HG03354 (cell line): ENCODE measurements around the gene STRBP.
"Not testable (repeated sequence)": the region's sequence is repeated elsewhere in the genome, so short reads cannot be mapped to it uniquely, and the experiment has no call there.

Experiments
- ATAC-seq: cut with Tn5 transposase; IDR thresholded peaks from one replicate; pipeline ENCODE4 v1.9.1; 2021; ENCODE audit warnings: mild to moderate bottlenecking; ENCODE audit not compliant: unreplicated experiment, poor library complexity, severe bottlenecking

Gene STRBP

DNA sequence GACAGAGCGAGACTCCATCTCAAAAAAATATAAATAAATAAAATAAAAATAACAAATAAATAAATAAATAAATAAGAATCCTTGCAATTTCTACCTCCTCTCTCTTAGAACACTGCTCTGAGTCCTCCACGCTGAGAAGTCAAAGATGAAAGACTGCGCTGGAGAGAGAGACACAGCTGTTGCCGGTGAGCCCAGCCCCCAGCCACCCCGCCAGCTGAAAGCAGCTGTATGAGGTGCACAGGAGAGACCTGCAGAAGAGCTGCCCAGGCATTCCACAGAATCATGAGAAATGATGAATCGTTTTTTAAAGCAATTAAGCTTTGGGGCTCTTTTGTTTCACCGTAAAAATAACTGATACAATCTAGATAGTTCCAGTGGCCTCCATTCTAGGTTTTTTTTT is 16.3 kb upstream of the STRBP start:
- ATAC-seq = no peak

DNA sequence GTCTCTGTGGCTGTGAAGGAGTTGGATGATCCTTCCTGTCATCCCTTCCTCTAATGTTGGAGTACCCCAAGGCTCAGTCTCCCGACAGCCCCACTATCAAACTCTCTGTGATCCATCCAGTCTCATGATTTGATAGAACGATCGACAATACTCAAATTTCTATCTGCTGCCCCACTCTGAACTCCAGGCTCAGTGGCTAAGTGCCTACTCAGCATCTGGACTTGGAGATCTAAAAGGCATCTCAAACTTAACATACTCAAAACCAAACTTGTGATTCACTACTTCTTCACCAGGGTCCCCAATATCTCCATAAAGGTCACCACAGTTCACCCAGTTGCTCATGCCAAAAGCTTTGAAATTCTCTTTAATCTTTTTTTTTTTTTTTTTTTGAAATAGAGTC is 15.1 kb upstream of the STRBP start:
- ATAC-seq = no peak

DNA sequence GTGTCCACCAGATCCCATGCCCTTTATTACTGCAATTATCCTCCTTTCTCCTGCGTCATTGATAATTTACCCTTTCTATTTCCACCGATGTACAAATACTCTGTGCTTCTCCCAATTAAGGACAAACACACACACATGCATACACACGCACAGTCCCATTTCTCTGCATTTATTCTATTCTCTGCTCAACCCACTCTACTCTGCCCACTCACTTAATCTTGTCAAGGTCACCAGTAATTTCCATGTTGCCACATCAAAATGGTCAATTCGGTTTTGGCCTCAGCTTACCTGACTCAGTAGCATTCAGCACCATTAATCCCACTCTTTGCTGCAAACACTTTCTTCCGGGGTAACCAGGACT is 14.6 kb upstream of the STRBP start:
- no peak for ATAC-seq

DNA sequence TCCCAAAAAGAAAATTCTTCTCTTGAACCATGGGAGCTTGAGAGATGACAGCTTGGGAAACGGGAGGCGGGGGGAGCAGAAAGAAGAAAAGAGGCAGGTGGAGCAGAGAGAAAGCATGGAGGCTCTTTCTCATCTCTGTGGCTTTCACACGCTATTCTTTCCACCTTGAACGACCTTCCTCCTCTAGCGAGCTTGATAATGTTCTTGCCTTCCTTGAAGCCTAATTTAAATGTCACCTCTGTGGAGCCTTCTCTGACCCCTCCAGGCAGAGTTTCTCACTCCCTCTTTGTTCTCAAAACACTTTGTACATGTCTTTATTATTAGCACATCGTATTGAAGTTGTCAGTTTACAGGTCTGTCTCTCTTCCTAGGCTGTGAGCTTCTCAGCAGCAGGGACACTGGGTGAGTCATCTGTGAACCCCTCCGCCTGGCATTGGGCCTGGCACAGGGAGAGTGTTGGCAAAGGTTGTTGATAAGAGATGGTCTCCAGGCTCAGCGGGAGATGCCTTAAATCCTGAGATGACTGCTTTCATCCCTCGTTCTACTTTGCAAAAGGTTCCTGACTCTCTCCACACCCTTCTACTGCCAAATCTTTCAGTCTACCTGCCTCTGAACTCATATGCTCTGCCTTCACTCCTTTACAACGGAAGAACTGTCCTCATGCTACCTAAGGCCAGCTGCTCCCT is 14.1 kb upstream of the STRBP start:
- ATAC-seq = no peak

DNA sequence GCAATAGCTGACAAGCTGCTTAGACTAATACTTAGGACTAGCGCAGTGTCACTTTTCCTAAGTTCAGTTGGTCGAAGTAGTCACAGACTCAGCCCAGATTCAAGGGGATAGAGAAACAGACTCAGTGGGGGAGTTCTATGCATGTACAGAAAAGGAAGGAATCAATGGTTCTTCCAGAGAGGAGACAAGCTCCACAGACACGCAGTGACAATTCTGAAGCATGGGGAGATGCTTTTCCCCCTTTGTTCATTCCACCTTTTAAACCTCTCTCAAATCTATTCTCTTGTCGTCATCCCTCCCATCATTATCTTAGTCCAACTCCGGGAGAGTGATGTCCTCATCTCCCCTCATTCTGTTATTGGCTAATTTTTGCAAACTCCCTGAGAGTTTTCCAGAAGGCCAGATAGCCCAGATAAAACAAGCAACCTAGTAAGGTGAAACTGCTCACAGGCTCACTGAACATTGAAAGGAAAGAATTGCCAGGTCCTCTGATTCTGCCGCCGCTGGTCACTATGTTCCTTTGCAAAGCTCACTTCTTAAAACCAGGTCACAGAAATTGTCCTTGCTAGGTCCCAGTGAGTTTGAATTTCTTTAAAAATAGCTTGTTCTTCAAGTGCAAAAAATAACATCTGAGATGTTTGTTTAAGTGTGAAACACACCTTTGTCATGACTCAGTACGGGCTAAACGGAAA is 13.4 kb upstream of the STRBP start:
- no peak for ATAC-seq

DNA sequence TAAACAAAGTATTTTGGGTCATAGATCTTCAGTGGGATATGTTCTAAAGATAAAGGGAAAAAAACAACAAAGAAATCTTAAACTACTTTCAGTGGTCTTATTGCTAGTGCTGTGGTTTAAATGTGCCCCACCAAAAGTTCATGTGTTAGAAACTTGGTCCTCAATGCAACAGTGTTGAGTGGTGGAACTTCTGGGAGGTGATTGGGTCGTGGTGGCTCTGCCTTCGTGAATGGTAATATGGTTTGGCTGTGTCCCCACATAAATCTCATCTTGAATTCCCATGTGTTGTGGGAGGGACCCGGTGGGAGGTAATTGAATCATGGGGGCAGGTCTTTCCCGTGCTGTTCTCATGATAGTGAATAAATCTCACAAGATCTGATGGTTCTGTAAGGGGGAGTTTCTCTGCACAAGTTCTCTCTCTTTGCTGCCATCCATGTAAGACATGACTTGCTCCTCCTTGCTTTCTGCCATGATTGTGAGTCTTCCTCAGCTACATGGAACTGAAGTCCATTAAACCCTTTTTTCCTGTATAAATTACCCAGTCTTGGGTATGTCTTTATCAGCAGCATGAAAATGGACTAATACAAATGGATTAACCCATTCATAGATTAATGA is 10.6 kb upstream of the STRBP start:
- ATAC-seq = not testable (repeated sequence)

DNA sequence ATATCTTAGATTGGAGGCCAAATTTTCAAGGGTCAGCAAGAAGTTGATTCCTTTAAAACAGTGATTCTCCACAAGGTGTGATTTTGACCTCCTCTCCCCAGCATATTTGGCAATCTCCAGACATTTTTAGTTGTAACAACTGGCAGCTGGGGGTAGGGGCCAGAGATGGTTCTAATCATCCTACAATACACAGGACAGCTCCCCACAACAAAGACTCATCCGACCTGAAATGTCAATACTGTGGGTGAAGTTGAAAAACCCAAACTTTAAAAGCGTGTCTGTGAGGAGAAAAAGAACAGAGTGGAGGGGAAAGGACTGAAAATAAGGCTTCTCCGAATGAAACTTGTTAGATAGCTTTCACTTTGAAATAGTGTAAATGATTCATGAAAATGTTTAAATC is 10.0 kb upstream of the STRBP start:
- no peak for ATAC-seq

DNA sequence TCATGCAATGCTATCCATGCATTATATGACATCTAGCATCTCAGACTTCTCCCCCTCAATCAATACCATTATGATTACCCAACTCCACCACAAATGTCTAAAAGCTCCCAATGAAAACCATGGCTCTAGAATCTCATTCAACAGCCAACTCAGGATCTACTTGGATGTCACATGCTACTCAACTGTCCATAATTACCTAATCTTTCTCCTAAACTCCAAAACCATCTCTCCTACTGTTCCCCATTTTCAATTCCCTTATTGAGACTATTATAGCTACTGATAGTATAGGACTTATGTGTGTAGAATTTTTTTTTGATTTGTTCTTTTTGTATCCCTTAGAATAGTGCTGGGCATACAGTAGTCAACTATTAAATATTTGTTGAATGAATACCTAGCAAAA is 8.2 kb upstream of the STRBP start:
- no peak for ATAC-seq

DNA sequence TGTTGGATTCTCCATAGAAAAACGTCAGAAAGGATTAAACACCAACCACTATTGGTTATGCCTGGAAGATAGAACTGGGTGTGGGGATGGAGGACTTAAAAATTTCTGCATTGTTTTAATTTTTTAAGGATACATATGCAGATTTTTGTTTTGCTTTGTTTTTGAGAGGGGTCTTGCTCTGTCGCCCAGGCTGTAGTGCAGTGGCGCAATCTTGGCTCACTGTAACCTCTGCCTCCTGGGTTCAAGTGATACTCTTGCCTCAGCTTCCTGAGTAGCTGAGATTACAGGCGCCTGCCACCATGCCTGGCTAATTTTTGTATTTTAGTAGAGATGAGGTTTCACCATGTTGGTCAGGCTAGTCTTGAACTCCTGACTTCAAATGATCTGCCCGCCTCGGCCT is 2.7 kb upstream of the STRBP start:
- ATAC-seq = not testable (repeated sequence)

DNA sequence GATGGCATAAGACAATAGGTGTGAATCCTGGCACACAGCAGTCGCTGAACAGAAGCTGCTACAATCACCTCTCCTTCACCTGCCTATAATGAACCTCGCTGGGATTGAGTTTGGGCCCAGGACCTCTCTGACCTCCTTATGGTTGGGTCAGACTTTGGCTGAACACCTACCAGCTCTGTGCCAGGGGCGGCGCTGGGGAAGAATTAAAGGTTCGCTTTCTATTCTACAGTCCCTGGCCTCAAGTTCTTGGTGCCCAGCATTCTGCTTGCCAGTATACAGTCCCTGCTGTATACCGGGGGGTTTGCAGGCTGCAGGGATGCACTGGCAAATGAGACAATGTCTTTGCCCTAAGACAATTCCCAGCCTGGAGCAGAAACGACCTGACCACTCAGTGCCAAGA is 895 bp upstream of the STRBP start:
- ATAC-seq = no peak

DNA sequence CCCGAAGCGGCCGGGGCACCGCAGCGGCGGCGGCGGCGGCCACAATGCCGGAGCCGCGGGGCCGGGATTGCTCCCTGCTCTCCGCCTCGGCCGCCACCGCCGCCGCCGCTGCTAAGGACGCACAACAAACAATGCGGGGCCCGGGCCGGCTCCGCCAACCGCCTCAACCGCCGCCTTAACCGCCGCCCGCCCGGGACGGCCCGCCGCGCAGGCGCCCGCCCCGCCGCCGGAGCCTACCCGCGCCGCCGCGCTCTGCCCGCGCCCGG is 254 bp downstream of the STRBP start:
- ATAC-seq = peak; percentile 25

DNA sequence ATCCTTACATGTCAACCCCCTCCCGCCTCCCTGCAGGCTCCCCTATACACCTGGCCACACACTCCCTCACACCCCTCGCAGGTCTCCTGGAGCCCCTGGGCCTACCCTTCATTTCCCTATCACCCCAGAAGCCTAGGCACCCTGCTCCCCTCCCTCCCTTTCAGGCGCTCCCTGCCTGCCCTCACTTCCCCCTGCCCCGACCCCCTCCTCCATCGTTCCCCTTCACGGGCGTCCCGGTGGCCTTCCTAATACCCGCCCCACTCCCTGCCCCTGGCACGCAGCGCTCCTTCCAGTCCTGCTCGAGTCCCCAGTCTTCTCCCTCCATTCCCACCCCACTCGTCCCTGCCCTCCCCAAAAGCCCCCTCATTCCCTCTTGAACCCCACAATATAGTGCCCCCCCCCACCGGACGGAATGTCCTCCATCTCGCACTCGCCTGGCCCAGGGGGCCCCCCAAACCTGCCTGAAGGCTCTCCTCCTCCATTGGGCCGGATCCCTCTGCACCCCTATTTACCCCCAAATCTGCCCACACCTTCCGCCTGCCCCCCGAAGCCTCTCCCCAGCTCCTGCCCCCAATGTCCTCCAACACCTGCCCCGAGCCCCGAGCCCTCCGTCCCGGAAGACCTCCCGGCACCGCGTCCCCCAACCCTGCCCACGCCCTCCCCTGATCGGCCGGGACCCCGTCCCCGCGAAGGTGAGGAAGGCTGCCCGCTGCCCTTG is 746 bp downstream of the STRBP start:
- ATAC-seq = no peak

DNA sequence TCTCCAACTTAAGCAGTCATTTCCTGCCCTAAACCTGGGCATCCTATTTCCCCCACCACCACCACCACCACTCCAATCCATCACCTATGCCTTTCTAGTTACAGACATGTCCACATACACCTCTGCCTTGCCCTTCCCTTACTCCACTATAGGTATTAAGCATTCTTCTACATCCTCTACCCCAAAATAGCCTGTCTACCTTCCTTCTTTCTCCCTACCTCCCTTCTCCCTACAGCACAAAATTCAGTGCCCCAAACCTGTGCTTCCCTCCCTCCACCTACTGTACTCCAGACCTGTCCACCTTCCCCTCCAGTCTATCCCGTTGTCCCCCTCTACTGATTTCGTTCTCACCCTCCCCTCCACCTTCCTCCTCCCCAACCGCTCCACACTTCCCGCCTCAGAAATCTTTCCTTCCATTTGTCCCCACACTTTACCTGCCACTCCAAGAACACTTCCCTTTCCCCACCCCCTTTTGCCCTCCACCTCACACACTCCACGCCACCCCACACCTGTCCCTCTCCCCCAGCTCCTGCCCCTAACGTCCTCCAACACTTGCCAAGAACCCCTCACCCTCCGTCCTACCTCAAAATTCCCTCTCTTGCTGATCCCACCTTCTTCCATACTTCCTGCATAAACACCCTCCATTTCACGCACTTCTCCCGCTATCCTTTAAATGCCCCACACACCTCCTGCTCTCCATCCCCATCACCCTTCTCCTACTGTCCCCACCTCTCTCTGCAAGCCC is 1.6 kb downstream of the STRBP start:
- no peak for ATAC-seq

DNA sequence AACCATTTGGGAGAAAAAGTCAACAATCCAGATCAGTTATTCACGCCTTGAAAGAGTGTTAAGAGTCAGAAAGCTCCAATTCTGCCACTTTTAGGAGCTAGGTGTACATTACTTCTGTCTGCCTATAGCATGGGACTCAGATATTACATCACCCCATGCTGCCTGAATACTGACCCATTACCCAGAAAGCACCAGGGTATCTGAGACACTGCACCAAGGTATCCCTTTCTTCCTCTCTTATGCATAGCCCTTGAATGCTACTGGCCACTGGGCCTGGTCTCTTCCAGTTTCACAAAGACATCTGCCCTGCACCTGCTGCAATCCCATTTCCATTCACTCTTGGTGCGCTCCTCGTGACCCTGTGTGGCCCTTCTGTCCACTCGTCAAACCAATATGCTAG is 2.6 kb downstream of the STRBP start:
- no peak for ATAC-seq

DNA sequence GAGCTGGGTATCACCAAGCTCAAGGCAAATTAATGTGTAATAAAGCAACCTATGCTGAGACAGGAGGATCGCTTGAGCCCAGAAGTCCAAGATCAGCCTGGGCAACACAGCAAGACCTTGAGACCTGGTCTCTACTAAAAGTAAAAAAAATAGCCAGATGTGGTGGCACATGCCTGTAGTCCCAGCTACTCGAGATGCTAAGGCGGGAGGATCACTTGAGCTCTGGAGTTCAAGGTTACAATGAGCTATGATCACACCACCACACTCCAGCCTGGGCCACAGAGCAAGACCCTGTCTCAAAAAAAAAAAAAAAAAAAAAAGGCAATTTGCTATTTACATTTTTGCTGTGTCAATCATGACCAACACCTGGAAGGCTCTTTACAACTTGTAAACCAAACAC is 5.2 kb downstream of the STRBP start:
- ATAC-seq = no peak

DNA sequence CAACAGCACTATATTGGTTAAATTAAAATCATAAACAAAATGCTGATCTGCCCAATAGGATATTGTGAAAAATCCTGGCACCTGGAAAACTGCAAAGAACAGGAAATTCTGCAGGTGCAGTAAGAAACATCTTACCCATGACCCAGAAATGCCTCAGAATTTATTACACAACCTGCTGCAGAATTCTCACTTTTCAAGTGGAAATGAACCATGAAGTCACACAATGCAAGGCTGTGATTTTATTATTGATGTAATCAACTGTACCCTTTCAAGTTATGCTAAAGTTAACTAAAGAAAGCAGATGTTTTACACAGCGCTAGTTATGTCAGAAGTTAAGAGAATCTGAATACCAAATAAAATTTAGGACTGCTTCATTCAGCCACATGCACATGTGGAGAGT is 6.0 kb downstream of the STRBP start:
- ATAC-seq = no peak

DNA sequence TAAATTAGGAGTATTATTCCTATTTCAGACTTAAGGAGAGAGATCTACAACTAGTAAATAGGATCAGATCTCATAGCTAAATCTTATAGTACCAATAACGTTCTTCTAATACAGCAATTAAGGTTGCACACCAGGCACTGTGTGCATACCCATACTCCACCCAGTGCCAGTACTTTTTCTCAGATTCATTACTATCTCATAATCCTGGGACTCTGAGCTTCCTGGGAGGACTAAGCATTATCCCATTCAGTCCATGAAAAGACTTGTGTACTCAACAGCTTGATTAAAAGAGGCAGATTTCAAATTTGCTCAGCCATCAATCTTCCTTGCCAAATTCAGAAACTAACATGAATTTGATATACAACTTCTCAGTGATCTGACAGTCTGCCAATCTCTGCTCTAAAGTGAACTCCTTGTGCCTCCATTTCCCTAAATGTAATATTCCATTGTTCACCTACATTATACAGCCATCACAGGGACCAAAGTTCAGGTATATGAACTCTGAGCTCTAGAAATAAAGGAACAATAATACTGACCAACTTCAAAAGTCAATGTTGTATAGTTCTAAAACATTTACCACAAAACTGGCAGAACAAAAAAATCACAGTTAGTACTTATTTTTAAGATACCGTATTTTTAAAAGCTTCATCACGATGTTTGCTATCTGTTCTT is 7.2 kb downstream of the STRBP start:
- ATAC-seq = no peak

DNA sequence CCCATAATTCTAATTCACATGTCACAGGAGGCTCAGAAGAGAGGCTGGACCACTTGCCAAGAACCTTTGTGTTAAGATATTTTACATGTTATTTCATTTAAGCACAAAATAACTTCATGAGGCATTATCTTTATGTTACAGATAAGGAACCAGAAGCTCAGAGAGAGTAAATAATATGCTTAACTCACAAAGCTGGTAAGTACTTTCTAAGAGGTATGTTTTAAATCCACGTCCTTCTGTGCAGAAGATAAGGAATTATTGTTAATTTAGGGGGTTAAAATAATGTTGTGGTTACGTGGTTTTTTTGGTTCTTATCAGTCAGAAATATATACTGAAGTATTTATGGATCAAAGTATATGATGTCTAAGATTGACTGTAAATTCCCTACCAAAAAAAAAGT is 8.0 kb downstream of the STRBP start:
- no peak for ATAC-seq

DNA sequence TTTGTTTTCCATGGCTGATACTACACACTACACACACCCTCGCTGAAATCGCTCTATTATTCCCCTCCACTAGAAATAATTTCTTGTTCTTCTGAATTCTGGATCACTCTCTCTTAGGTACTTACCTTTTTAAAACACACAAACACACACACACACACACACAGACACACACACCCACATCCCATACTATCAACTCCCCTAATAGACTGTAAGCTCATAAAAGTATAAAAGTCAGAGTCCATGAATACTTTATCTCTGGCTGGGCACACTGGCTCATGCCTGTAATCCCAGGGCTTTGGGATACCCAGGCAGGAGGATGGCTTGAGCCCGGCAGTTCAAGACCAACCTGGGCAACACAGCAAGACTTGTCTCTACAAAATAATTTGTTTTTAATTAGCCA is 11.1 kb downstream of the STRBP start:
- no peak for ATAC-seq

DNA sequence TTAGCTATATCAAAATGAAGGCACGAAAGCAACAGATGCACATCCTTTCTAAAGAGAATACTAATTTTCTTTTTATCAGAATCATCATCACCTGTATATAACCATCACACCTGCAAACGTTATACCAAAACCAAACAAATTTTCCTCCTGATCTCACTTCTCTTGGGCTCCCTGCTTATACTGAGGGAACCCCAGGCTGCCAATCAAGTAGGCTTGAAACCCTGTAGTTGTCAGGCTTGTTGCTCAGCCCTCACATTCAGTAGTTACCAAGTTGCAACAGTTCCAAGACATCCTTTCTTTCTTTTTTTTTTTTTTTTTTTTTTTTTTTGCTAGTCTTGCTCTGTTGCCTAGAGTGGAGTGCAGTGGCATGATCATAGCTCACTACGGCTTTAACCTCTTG is 12.7 kb downstream of the STRBP start:
- no peak for ATAC-seq
